ENCODE results near the gene CDH26.
"Not testable (repeated sequence)": the region's sequence is repeated elsewhere in the genome, so short reads cannot be mapped to it uniquely, and the experiment has no call there.

The CDH26 gene

DNA sequence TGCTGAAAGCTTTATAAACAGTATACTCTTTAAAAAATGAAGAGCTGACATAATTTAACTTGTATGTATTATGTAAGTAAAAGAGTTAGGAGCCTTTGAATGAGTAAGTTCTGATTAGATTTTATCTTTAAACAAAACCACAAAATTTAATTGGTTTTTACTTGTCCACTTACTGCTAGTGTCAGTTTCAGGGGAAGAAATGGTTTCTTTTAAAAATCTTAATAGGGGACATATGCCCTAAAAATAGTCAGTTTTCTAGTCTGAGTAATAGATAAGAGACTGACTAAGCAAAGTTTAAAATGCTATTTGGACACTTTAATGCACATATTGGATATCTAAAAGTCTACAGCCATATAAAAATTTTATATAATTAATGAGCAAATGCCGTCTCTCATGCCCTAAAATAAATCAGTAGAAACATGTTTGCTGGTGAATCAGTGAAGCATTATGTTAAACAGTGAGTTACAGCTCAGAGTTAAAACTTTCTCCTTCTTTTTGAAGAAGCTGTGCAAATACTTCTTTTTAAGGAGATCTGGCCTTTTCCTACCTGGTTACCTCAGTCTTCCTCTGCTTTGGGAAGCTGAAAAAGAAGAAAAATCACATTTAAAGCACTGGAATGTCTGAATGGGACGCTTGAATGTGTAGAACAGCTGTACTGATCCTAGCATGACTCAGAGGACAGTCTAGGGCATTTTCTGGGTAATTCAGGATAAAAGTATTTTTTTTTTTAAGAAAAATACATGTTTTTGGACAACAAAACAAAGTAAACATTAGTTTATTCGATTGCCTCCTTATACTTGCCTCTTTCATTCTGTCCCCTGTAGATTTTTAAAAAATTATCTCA, 55.3 kb downstream of the CDH26 start:
- no peak for DNase-seq (ENCODE audit: low read depth)

DNA sequence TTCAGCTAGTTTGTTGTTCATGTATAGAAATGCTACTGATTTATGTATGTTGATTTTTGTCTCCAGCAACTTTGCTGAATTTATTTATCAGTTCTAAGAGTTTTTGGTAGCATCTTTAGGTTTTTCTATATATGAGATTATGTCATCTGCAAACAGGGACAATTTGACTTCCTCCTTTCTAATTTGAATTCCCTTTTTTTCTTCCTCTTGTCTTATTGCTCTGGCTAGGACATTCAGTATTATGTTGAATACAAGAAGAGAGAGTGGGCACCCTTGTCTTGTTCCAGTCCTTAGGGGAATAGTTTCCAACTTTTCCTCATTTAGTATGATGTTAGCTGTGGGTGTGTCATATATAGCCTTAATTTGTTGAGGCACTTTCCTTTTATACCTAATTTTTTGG, 58.2 kb downstream of the CDH26 start:
- DNase-seq (ENCODE audit: low read depth): no peak

DNA sequence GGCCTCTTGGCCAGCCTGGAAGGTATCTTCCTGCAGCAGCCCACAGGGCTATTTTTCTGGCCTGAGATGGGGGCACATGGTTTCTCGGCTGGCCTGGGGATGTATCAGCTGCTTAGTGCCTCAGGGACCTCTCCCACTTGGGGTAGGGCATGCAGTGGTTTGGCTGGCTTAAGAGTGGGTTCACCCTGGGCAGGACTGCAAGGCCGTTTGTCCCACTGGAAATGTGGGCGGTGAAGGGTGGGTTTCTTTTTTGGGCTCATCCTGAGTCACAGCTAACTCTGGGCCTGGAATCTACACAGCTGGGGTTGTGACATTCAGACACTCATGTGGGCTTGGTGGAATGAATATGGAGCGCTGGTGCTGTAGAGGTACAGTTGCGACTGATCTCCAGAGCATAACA, 62.0 kb downstream of the CDH26 start:
- DNase-seq (ENCODE audit: low read depth): no peak

DNA sequence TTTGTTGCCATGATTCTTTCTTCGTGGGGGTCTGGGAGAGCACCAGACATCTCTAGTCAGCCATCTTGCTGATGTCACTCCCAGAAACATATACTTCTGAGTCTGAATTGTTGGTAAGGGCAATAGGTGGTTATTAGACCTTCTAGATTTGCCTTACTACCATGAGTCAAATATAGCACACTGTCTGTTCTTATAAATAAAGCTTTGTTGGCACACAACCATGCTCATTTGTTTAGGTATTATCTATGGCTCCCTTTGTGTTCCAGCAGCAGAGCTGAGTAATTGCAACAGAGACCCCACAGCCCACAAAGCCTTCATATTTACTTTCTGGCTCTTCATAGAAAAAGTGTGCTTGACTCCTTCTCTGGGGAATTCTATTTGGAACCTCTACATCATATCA, 62.9 kb downstream of the CDH26 start:
- DNase-seq (ENCODE audit: low read depth): no peak

DNA sequence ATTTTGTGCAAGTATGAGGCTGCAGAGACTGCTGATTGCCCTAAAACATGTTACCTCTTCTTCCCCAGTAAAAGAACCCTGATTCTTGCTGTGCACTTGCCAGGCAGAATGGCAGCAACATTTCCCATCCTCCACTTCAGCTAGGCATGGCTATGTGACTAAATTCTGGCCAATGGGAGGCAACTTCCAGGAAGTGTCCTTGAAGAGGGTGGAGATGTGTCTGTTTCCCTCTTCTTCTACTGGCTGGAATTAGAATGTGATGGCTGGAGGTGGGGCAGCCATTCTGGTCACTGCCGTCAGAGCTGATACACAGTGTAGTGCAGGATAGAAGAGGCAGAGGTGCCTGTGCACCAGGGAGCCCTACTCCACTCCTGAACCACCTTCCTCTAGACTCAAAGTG, 64.6 kb downstream of the CDH26 start:
- DNase-seq (ENCODE audit: low read depth): no peak

DNA sequence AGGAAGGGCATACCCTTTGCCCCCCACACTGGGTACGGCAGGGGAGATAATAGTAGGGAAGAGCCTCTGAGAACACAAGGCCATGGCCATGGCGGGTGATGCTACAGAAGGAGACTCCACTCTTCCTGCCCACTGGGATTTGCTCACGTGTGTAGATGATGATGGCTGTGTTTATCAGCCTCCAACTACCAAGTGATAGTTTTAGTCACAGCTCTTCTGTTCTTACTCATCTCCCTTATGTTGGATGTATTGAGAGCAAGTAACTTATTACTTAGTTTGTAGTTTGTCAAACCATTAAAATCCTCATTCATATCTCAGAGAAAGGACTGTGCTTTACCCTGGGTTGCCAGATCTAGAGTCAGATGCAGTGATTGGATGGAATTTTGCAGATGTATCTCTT, 66.0 kb downstream of the CDH26 start:
- no peak for DNase-seq (ENCODE audit: low read depth)

DNA sequence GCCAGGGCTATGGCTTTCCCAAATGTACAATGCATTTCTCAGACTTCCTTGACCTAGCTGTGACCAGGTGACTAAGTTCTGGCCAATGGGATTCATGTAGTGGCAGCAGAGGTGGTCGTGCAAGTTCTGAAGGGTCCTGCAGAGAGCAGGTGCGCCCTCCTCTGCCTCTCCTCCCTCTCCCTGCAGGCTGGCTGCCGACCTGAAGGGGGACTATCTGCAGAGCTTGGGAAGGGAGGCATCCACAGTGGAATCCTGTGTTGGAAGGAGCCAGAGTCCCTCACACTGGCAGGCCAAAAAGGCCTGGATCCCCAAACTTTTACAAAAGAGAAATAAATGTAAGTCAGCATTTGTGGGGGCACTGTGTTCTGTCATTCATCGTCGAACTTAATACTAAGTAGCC, 66.6 kb downstream of the CDH26 start:
- no peak for DNase-seq (ENCODE audit: low read depth)

DNA sequence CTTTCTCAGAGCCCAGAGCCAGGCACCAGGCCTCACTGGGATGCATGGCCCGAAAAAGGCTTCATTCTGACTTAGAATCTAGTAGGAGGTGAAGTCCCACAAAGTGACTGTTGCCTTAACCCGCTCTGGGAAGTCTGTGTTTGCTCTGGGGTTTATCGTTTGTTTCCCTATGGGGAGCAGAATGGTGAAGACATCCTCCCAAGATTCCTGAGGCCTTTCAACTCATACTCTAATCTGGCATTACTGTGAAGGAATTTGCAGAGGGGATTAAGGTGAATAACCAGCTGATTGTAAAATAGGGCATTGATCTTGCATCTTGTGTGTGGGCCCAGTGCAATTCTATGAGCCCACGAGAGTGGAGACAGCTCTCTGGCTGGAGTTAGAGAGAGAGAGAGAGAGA, 67.8 kb downstream of the CDH26 start:
- no peak for DNase-seq (ENCODE audit: low read depth)

DNA sequence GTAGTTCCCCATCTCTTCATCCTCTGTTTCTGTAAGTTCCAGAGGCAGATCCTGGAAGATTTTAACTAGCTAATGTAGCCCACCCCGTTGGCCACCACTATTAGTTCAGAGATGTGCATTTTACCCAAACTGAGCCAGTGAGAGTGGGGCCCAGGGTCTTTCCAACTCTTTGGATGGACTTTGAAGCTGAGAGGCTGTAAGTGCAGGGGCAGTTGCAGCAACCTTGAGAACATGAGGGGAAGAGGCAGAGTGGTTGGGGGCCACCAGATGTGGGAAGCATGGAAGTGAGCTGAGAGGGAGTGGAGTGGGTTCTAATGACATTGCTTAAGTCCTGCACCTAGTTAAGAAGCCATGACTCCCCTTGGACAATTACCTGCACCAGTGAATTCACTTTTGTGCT, 72.2 kb downstream of the CDH26 start:
- DNase-seq (ENCODE audit: low read depth): no peak

DNA sequence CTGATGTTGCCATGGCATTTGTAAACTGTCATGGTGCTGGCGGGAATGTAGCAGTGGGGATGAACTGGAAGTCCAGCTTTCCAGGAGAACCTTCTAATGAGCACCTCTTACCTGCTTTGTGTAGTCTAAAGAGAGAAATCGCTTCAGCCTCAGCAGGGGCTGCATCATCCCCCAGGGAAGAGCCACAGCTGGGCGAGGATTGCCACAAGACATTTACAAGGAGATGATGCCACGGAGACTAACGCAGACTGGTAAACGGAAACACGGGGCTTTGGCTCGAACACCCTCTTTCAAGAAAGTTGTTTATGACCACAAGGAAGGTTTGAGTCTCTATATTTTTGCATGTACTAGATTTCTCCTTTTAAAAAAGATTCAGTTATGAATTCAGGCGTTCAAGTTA, 72.9 kb downstream of the CDH26 start:
- DNase-seq (ENCODE audit: low read depth): no peak

DNA sequence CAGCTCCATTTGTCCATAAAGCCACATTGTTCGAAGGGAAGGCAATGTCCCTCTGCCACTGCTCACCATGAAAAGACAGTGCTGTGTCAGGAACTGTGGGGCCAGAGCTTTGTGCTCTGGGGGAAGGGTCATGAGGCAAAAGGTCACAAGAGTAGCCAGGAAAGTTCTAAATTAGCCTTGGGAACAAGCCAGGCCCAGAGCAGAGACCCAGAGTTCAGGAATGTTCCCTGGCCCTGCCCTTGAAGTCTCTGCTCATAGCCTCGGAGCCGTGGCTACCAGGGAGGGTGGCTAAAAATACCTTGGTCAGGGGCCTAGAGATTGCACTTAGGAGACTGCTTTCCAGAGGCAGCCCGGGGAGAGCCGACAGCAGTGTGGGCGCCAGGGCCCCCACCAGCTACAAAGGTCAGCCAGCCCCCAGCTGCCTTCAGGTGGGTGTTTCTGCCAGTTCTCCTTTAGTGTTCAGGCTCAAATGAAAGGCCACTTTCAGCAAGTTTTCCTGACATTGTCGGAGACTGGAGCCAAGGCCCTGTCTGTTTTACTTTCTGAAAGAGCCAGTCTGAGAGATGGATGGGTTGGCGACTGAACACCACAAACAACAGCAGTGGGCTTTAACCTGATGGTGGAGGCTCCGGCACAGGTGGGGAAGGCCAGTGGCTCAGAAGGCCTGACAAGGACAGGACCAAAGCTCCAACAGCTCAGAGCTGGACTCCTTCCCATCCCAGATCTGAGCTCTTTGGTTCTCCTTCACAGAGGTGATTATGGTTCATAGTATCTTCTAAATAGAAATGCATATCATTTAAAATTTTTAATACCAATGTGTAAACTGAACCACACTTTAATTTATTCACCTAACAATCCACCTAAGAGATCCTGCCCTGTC, 76.2 kb downstream of the CDH26 start:
- no peak for DNase-seq (ENCODE audit: low read depth)

DNA sequence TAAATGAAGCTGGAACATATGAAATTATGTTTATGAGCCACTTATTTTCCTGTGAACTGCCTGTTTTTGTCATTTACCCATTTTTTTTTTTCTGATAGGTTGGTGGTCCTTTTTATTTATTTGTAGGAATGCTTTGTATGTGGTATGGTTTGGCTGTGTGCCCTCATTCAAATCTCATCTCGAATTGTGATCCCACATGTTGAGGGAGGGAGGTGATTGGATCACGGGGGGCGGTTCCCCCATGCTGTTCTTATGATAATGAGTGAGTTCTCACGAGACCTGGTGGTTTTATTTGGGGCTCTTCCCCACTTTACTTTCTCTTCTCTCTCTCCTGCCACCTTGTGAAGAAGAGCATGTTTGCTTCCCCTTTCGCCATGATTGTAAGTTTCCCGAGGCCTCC, 77.3 kb downstream of the CDH26 start:
- no peak for DNase-seq (ENCODE audit: low read depth)

DNA sequence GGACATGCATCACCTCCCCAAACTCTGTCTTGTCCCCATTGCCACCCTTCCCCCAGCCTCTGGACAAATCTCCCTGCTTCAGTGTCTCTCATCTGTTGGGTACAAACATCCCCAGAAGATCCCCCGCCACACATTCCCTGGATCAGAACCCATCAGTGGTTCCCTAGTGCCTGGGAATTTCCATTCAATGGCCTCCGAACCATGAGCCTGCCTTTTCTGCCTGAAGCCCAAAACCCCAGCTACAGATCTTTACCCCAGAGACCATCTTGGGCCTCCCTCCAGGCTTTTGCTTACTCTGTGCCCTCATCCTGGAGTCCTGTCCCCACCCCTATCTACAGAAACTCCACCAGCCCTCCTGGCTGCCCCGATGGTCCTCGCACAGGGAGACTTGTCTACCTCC, 78.1 kb downstream of the CDH26 start:
- DNase-seq (ENCODE audit: low read depth): no peak

DNA sequence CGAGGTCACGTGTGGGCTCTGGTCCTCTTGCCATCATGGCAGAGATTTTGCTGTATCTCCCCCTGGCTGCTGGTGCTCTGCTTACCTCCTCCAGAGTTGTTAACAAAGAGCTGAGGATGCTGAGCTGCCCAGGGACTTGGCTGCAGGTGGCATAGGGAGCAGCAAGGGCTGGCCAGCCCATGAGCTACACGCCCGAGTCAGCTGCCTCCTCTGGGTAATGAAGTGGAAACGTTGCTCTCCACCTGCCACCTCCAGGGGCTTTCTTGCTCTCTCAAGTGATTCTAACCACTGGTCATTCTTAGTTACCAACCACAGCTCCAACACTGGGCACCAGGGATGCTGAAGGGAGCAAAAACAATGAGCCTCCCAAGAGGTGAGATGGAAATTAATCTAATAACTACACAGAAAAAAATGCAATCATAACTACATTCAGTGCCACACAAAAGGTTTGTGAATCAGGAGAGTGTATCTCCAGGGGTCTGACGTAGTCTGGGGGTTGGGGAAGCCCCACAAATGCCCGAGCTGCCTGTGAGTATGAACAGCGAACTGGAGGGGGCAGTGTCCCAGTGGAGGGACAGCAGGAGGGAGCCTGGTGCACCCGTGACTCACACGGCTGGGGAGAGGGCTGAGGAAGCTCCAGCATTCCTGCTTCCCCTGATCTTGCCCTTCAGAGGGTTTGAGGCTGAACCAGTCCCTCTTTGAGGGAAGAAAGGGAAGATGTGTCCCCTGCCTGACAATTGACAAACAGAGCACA, 78.7 kb downstream of the CDH26 start:
- no peak for DNase-seq (ENCODE audit: low read depth)

DNA sequence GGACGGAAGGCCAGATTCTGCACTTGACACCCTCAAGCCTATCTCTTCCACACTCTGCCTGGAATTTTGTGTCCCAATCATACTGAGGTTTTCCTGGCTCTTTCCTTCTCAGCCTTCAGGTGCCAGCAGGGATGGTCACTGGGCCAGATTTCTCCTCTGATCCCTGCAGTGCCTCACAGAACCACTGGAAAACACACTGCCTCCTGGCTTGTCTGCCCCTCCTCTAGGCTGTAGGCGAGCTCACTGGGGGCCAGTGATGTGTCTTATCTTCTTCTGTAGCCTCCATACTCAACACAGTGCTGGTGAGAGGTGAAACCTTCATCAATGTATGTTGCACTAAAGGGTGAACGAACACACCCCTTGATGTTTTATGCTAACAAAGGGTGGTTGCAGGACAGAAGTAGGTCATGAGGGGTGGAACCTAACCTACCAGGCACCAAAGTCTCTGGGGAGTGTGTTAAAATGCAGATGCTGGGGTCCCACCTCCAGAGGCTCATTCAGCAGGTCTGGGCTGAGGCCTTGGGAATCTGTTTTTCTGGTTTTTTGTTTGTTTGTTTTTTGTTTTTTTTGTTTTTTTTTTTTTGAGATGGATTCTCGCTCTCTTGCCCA, 80.3 kb downstream of the CDH26 start:
- DNase-seq (ENCODE audit: low read depth): no peak

DNA sequence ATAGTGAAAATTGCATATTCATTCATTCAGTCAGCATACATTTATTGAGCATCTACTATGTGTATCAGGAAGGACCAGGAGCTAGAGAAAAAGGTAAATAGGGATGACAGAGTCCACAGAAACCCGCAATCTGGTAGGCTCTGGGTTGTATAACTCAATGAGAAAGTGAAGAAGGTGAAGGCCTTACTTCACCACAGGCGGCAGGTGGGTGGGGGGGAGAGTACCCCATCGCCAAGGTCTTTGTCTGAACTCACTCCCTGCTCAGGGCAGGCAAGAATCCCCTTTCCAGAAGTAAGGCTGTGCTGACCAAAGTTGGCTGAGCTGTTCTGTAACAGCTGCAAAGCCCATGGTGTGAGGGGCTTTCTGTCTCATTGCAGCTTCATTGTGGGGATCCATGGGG, 81.3 kb downstream of the CDH26 start:
- no peak for DNase-seq (ENCODE audit: low read depth)

DNA sequence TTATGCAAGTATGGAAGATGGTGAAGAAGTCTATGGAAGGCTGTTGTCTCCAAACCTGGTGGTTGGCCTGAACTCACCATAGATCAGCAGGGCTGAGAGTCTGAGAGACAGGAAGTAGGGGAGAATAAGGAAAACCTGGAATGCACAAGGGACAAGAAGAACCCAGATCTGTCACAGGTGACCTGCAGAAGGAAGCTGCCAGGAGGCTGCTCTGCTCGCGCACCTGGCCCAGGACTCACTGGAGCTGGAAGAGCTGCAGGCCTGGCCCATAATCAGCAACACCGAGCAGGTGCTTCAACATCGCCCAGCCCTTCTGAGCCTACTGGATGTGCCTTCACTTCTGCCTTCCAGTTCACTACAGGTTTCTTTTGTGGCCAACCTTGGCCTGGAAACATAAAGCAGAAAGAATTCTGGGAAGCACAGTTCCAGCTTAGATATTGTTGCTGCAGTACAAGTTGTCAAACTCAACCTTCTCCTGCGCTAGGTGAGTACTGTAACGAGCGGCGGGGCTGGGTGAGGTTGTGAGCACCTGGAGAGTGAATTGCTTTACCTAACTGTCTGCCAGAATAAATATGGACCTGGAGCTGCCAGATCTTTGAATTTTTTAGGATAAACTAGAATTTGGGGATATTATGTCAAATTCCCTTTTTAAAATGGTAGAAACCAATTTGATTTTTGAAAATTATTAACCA, 82.4 kb downstream of the CDH26 start:
- no peak for DNase-seq (ENCODE audit: low read depth)

DNA sequence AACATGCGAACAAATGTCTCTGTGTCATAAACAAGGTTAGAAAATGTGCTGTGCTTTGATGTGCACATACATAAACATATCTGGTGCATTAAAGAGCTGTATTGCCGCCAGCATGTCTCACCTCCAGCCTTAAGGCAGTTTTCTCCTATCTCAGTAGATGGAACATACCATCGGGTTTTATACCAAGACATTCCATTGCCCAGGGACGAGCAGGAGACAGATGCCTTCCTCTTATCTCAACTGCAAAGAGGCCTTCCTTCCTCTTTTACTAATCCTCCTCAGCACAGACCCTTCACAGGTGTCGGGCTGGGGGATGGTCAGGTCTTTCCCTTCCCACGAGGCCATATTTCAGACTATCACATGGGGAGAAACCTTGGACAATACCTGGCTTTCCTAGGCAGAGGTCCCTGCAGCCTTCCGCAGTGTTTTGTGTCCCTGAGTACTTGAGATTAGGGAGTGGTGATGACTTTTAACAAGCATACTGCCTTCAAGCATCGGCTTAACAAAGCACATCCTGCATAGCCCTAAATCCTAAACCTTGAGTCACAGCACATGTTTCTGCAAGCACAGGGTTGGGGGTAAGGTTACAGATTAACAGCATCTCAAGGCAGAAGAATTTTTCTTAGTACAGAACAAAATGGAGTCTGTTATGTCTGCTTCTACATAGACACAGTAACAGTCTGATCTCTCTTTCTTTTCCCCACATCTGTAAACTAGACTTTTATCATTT, 83.4 kb downstream of the CDH26 start:
- not testable (repeated sequence) for DNase-seq (ENCODE audit: low read depth)

DNA sequence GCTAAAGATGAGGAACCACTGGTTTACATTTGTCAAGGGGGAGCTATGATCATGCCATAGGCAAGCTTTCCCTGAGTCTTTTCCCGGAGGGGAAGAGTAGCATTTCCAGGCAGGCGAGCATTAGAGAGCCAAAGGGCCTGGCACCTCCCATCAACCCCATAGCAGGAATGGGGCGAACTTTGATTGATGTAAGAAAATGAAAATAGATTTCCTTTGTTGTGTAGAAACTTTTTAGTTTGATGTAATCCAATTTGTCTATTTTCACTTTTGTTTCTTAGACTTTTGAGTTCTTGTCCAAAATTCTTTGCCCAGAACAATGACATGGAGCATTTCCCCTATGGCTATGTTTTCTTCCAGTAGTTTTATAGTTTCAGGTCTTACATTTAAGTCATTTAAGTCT, 85.2 kb downstream of the CDH26 start:
- no peak for DNase-seq (ENCODE audit: low read depth)

DNA sequence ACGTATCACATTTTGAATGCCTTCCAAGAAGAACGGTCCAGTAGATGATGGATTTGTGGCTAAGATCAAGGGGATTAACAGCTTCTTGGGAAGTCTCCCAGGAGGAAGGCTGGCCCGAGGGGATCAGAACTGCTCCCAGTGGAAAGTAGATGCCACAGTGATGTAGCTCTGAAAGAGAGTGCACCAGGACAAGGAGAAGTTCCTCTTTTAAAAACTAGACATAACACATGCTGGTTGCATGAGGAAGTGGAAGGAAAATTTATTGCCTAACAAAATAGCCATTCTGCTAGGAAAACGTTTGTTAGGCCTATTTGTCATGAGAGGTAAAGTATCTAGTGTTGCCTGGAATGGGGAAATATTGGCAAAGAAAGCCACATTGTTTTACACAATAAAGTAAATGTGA, 87.8 kb downstream of the CDH26 start:
- DNase-seq (ENCODE audit: low read depth): no peak

DNA sequence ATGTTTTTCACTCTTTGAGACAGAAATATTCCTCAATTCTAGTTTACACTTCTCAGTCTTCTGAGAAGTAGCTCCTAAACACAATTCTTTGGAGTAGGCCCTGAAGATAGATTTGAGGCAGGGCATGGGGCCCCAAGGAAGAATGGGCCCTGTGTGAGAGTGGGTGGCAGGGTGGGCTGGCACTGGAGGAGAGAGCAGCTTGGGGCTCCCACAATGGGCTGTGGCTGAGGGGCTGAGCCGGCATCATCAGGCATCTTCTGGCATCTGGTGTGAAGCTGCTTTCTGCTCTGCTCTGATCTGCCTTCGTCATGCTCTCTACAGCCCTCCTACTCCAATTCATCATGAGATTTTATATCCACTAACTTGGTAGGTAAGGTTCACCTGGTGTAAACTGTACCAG, 88.2 kb downstream of the CDH26 start:
- DNase-seq (ENCODE audit: low read depth): no peak

Measured in stimulated activated CD8-positive, alpha-beta memory T cell treated with anti-CD3 and anti-CD28 coated beads, Interleukin-15, amount 100 ng/mL, for 1 hour (primary cell).